HEK293T (cell line): Measurements from ENCODE around the gene RTN3.
A peak's percentile ranks its signal among the peaks of the same experiment; 100 is the strongest.

Experiments
- CTCF ChIA-PET: fragments of 350-600 bp; formaldehyde crosslinking; extraction: SDS; loops from one replicate; lab custom pipeline; 2021; ENCODE audit warnings: antibody characterized with exemption, inconsistent platforms; lab: Yijun Ruan, JAX
- POLR2A ChIA-PET: fragments of 350-600 bp; formaldehyde crosslinking; extraction: SDS; loops from one replicate; lab custom pipeline; 2020; ENCODE audit warnings: antibody characterized with exemption, inconsistent platforms; lab: Yijun Ruan, JAX
- DNase-seq: peaks from one replicate; pipeline ENCODE4 v3.0.0; 2012; ENCODE audit warnings: mixed read lengths; ENCODE audit errors: extremely low spot score
- ARNT ChIP-seq: fragments of 450-650 bp; IDR thresholded peaks from 2 replicates; pipeline ENCODE4 v1.6.1; 2017; ENCODE audit warnings: mild to moderate bottlenecking
- BHLHE40 ChIP-seq: fragments of 450-650 bp; IDR thresholded peaks from 2 replicates; pipeline ENCODE4 v1.6.1; 2016; ENCODE audit warnings: mild to moderate bottlenecking, moderate library complexity, borderline replicate concordance
- CTBP1 ChIP-seq: fragments of 450-650 bp; IDR thresholded peaks from 2 replicates; pipeline ENCODE4 v1.6.1; 2016; ENCODE audit warnings: borderline replicate concordance
- ELF4 ChIP-seq: fragments of 450-650 bp; IDR thresholded peaks from 2 replicates; pipeline ENCODE4 v1.6.1; 2017; ENCODE audit warnings: antibody characterized with exemption
- FOXA1 ChIP-seq: fragments of 450-650 bp; IDR thresholded peaks from 2 replicates; pipeline ENCODE4 v1.6.1; 2016; ENCODE audit warnings: mild to moderate bottlenecking
- FOXK2 ChIP-seq: fragments of 450-650 bp; IDR thresholded peaks from 2 replicates; pipeline ENCODE4 v1.6.1; 2016; ENCODE audit warnings: mild to moderate bottlenecking
- FOXM1 ChIP-seq: fragments of 450-650 bp; IDR thresholded peaks from 2 replicates; pipeline ENCODE4 v1.6.1; 2017; ENCODE audit warnings: mild to moderate bottlenecking, borderline replicate concordance
- HDGF ChIP-seq: fragments of 450-650 bp; IDR thresholded peaks from 2 replicates; pipeline ENCODE4 v1.6.1; 2017; ENCODE audit warnings: antibody characterized with exemption, borderline replicate concordance
- L3MBTL2 ChIP-seq: fragments of 450-650 bp; conservative IDR thresholded peaks from 2 replicates; pipeline ENCODE4 v1.6.1; 2016; ENCODE audit warnings: mild to moderate bottlenecking
- LEF1 ChIP-seq: fragments of 450-650 bp; IDR thresholded peaks from 2 replicates; pipeline ENCODE4 v1.6.1; 2017; ENCODE audit warnings: mild to moderate bottlenecking, borderline replicate concordance
- NFRKB ChIP-seq: fragments of 450-650 bp; IDR thresholded peaks from 2 replicates; pipeline ENCODE4 v1.6.1; 2016; ENCODE audit warnings: mild to moderate bottlenecking, moderate library complexity
- SP1 ChIP-seq: fragments of 450-650 bp; IDR thresholded peaks from 2 replicates; pipeline ENCODE4 v1.6.1; 2017
- SUZ12 ChIP-seq: fragments of 450-650 bp; IDR thresholded peaks from 2 replicates; pipeline ENCODE4 v1.6.1; 2016; ENCODE audit warnings: mild to moderate bottlenecking
- TARDBP ChIP-seq: fragments of 450-650 bp; IDR thresholded peaks from 2 replicates; pipeline ENCODE4 v1.6.1; 2016
- ZNF384 ChIP-seq: fragments of 450-650 bp; IDR thresholded peaks from 2 replicates; pipeline ENCODE4 v1.6.1; 2016
- TF ChIP-seq, protein P1 (sequence below): fragments of 450-650 bp; IDR thresholded peaks from 2 replicates; pipeline ENCODE4 v1.6.1; 2016

Gene RTN3

DNA sequence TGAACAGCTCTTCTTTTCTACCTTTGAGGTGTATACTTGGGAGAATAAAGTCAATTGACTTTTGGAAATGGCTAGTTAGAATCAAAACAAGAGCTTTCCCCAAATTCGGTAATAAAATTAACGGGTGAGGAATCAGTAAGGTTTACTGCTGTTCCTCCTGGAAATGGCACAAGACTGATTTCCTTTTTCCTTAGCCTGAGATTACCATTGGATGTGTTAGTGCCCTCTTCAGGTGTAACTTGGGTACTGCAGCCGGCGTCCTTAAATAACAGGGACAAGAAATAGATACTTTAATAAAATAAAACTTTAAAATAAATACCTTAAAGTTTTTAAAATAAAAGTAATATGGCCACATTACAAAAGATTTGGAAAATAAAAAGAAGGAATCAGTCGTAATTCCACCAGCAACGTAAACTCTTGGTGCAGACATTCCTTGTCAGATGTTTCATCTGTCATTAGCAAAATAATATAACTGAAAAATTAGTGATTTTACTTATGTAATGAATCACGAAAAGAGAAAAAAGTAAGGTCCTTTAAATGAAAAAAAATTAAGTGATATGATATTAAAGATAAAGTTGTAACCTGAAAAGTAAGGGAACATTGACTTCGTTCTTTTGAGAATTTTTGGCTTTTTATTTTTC lies 57.5 kb downstream of the RTN3 start:
- peak; percentile 65 for DNase-seq
- ChIA-PET CTCF (interaction anchor here (0.5 to 1.8 kb wide), 13 partner anchors 10 to 260 kb away, joined by 3 to 6 read pairs (median 3); no protein-coding TSS in a partner anchor), POLR2A (interaction anchor here (0.7 kb wide), 1 partner anchor 8 kb away, joined by 3 read pairs; no protein-coding TSS in a partner anchor)
- TF ChIP-seq SP1 (no peak), BHLHE40 (no peak), CTBP1 (no peak)

- TF ChIP-seq FOXM1: no peak
- no peak for TF ChIP-seq ELF4
- TF ChIP-seq TARDBP: no peak
- TF ChIP-seq ARNT: no peak
- TF ChIP-seq SUZ12: no peak
- no peak for TF ChIP-seq ZNF384
- no peak for TF ChIP-seq SP1
- TF ChIP-seq, protein P1, sequence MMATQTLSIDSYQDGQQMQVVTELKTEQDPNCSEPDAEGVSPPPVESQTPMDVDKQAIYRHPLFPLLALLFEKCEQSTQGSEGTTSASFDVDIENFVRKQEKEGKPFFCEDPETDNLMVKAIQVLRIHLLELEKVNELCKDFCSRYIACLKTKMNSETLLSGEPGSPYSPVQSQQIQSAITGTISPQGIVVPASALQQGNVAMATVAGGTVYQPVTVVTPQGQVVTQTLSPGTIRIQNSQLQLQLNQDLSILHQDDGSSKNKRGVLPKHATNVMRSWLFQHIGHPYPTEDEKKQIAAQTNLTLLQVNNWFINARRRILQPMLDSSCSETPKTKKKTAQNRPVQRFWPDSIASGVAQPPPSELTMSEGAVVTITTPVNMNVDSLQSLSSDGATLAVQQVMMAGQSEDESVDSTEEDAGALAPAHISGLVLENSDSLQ: no peak
- no peak for TF ChIP-seq LEF1
- no peak for DNase-seq
- ChIA-PET CTCF (interaction anchor here (0.8 kb wide), 1 partner anchor 11 kb away, joined by 4 read pairs; no protein-coding TSS in a partner anchor), POLR2A (no interaction called here)
Measured at GRCh38 chr11:63745304-63746170, 64.2 kb downstream of the RTN3 start.

DNA sequence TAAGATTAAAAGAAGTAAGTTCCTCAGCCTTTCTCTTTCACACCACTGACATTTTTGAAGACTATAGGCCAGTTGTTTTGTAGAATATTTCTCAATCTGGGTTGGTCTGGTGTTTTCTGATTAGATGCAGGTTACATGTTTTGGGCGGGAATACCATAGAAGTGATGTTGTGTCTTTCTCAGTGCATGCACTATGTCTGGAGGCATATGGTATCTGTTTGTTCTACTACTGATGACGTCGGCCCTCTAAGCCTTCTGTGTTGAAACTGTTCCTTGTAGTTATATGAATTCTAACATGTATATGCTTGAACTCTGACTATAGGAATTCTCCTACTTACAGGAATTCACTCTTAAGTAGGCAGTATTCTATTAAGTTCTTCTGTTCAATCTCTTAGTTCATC lies 65.7 kb downstream of the RTN3 start:
- CTCF ChIA-PET: interaction anchor here (0.6 kb wide), 1 partner anchor 56 kb away, joined by 4 read pairs; no protein-coding TSS in a partner anchor
- DNase-seq: no peak
- TF ChIP-seq, protein P1: no peak
- no peak for TF ChIP-seq TARDBP
- TF ChIP-seq NFRKB: no peak
- no peak for TF ChIP-seq HDGF
- TF ChIP-seq ARNT: no peak
- no peak for TF ChIP-seq FOXM1
- TF ChIP-seq SUZ12: no peak
- no peak for TF ChIP-seq ELF4
- TF ChIP-seq SP1: no peak
- TF ChIP-seq ZNF384: no peak
- no peak for TF ChIP-seq BHLHE40
- no peak for TF ChIP-seq FOXA1
- TF ChIP-seq L3MBTL2: no peak

DNA sequence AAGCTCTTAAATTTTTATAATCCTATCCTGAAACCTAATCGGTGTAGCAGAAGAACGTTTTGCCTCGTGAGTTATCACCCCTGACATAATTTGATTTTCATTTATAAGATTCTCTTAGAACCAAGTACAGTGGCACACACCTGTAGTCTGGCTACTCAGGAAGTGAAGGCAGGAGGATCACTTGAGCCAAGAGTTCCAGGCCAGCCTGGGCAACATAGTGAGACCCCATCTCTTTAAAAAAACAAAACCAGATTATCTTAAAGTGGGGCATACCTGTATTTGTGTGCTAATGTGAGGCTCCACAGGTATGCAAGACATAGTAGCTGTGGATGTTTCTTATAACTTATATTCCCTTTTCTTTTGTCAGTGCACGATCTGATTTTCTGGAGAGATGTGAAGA lies 68.3 kb downstream of the RTN3 start:
- POLR2A ChIA-PET: interaction anchor here (0.6 kb wide), 1 partner anchor 10 kb away, joined by 3 read pairs; no protein-coding TSS in a partner anchor
- no peak for DNase-seq
- CTCF ChIA-PET: interaction anchor here (0.7 kb wide), 1 partner anchor 11 kb away, joined by 5 read pairs; no protein-coding TSS in a partner anchor

More for the DNA sequence above, 65.7 kb downstream of the RTN3 start:
- POLR2A ChIA-PET: interaction anchor here (0.7 kb wide), 1 partner anchor 9 kb away, joined by 3 read pairs; no protein-coding TSS in a partner anchor

DNA sequence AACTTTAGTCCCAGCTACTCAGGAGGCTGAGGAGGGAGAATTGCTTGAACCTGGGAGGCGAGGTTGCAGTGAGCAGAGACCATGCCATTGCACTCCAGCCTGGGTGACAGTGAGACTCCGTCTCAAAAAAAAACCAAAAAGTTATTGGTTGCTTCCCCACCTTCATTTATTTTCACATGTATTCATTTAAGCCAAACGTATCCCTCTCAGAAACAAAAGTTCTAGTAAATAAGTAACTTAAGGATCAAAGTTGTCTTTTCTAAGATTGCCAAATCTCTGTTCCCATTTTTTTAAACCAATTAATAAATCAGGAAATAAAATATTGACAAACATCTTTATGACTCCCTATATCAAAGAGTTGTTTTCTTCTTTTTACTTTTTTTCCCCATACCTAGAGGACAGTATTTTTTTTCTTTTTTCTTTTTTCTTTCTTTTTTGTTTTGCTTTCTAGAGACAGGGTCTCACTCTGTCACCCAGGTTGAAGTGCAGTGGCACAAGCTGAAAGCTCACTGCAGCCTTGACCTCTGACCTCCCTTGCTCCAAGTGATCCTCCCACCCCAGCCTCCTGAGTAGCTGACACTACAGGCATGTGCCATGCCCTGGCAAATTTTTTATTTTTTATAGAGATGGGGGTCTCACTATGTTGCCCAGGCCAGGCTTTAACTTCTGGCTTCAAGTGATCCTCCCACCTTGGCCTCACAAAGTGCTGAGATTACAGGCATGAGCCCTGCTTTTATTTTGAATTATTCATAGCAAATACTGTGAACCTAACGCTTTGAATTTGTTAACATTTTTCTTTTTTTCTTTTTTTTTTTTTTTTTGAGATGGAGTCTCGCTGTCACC lies 75.8 kb downstream of the RTN3 start:
- TF ChIP-seq ZNF384 (no peak), SP1 (no peak), FOXM1 (no peak), SUZ12 (no peak)
- TF ChIP-seq, protein P1: no peak
- ChIA-PET CTCF (interaction anchor here (0.8 kb wide), 1 partner anchor 12 kb away, joined by 4 read pairs; no protein-coding TSS in a partner anchor), POLR2A (no interaction called here)

More for the DNA sequence above, 68.3 kb downstream of the RTN3 start:
- no peak for TF ChIP-seq FOXA1
- TF ChIP-seq NFRKB: no peak
- no peak for TF ChIP-seq LEF1
- no peak for TF ChIP-seq FOXK2
- TF ChIP-seq FOXM1: no peak
- TF ChIP-seq ELF4: no peak
- TF ChIP-seq BHLHE40: no peak
- TF ChIP-seq SP1: no peak

More for the DNA sequence above, 75.8 kb downstream of the RTN3 start:
- no peak for DNase-seq
